Ascending aorta (tissue), 2 donors: ENCODE data around the gene C1QTNF8. TPM values are rescaled to one million over a fixed set of nuclear protein-coding genes. Genes with fewer than 3 reads are reported as not detected.

ENCODE experiments used
- DNase-seq, 2 donors: peaks; one replicate each; pipeline ENCODE4 v3.0.0-alpha.2; 2019; ENCODE audit warnings: low spot score in 2 of 2
- H3K27ac ChIP-seq, 2 donors: fragments of 200-600 bp; sonication (generic); one replicate each; pipeline ENCODE4 v1.5.1; 2016 to 2017; ENCODE audit warnings: mild to moderate bottlenecking in 1 of 2
- H3K27me3 ChIP-seq: fragments of 200-600 bp; sonication (generic); one replicate; pipeline ENCODE4 v1.5.1; 2017
- H3K36me3 ChIP-seq, 2 donors: fragments of 200-600 bp; sonication (generic); one replicate each; pipeline ENCODE4 v1.5.1; 2016
- H3K4me1 ChIP-seq, 2 donors: fragments of 200-600 bp; sonication (generic); one replicate each; pipeline ENCODE4 v1.5.1; 2016 to 2017; ENCODE audit warnings: mild to moderate bottlenecking in 1 of 2
- H3K4me3 ChIP-seq, 2 donors: fragments of 200-600 bp; sonication (generic); one replicate each; pipeline ENCODE4 v1.5.1; 2016 to 2017; ENCODE audit warnings: mild to moderate bottlenecking in 1 of 2
- H3K9me3 ChIP-seq, 2 donors: fragments of 200-600 bp; sonication (generic); one replicate each; pipeline ENCODE4 v1.5.1; 2016
- intact Hi-C: fragments of 100-400 bp; cut with DNase I; formaldehyde crosslinking; loops from one replicate; pipeline ENCODE4 v1.15.1; 2023
- total RNA-seq: library from RNA; depleted of rRNA; stranded (reverse); fragments of >200 nt; gene quantifications from one replicate; pipeline ENCODE4 v1.1.0, GENCODE V29; 2016
- TF ChIP-seq, protein P1 (sequence below), 3 experiments: fragments of 200-600 bp in 2 of 3; fragments of 450-650 bp in 1 of 3; sonication (generic) in 2 of 3; IDR thresholded peaks; one replicate each; pipeline ENCODE4 v1.5.1; 2016 to 2019; ENCODE audit warnings: antibody characterized with exemption in 3 of 3, mild to moderate bottlenecking in 1 of 3, moderate library complexity in 1 of 3

Gene C1QTNF8
- total RNA-seq, 1 donor from 2014 or later: not detected

DNA sequence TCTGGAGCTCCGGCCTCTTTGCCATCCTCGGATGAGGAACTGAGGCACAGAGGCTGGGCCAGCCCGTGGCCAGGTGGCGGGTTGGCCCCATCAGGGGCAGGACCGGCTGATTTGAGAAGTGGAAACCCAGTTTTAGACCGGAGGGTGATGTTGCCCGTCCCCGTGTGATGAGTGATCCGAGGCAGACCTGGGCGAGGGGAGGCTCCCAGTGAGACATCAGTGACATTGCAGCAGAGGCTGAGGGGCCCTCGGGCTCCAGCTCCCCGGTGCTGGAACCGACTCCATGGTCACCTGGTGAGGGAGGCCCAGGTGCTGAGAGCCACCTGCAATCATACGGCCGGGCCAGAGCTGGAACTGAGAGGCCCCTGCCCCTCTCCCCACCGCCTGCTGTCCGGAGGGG, 30.0 kb upstream of the C1QTNF8 start:
- H3K27ac ChIP-seq: no peak overlapping the region
- no peaks in the 10 kb centered on the region for H3K4me1 ChIP-seq
- TF ChIP-seq, protein P1, sequence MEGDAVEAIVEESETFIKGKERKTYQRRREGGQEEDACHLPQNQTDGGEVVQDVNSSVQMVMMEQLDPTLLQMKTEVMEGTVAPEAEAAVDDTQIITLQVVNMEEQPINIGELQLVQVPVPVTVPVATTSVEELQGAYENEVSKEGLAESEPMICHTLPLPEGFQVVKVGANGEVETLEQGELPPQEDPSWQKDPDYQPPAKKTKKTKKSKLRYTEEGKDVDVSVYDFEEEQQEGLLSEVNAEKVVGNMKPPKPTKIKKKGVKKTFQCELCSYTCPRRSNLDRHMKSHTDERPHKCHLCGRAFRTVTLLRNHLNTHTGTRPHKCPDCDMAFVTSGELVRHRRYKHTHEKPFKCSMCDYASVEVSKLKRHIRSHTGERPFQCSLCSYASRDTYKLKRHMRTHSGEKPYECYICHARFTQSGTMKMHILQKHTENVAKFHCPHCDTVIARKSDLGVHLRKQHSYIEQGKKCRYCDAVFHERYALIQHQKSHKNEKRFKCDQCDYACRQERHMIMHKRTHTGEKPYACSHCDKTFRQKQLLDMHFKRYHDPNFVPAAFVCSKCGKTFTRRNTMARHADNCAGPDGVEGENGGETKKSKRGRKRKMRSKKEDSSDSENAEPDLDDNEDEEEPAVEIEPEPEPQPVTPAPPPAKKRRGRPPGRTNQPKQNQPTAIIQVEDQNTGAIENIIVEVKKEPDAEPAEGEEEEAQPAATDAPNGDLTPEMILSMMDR (IDR thresholded peaks at IDR 0.05): no peak
- no peak for DNase-seq
- no peaks in the 10 kb centered on the region for H3K27me3 ChIP-seq
- no peaks in the 10 kb centered on the region for H3K36me3 ChIP-seq
- H3K4me3 ChIP-seq: no peak overlapping the region
- intact Hi-C loops: no loop called here
- H3K9me3 ChIP-seq: no peaks in the 10 kb centered on the region

DNA sequence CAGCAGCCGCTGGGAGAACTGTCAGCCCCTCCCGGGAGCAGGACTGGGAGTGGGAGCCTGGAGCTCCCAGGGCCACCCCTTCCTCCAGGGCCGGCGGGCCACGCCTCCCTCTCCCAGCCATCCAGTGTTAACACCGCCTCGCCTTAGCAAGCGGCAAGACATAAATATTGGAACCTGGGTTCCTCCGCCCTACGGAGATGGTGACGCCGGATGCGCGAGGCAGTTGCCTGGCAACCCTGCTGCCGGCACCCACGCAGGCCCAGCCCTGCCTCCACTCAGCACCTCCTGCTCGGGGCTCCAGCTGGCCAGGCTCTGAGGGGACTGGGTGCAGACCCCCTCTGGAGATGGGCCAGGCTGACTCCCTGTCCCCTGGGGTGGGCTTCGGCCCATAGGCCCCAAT, 29.4 kb upstream of the C1QTNF8 start:
- no peaks in the 10 kb centered on the region for H3K27me3 ChIP-seq

DNA sequence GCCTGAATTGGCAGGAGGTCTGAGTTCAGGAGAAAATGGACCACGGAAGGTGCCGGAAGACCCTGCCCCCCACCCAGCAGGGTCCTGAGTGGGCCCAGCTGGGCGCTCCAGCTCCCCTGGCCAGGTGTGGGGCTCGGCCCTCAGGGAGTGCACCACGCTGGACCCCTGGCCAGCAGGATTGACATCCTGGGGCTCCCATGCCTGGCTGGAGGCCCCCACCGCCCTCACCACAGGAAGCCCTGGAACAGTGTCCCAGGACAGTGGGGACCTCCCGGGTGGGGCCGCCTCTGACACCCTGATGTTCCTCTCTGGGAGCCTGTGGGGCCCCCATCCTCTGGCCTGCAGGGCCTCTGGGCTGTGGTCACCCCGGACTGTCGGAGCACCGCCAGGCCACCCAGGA, 28.8 kb upstream of the C1QTNF8 start:
- no peak for DNase-seq
- Histone ChIP-seq H3K9me3 (no peaks in the 10 kb centered on the region), H3K36me3 (no peaks in the 10 kb centered on the region), H3K27me3 (no peaks in the 10 kb centered on the region), H3K27ac (no peak overlapping the region), H3K4me3 (no peak overlapping the region), H3K4me1 (no peaks in the 10 kb centered on the region)
- TF ChIP-seq, protein P1 (IDR thresholded peaks at IDR 0.05): no peak
- intact Hi-C loops: no loop called here

More for the DNA sequence above, 29.4 kb upstream of the C1QTNF8 start:
- H3K27ac ChIP-seq: no peak overlapping the region
- H3K9me3 ChIP-seq: no peaks in the 10 kb centered on the region
- no peak for DNase-seq
- no peaks in the 10 kb centered on the region for H3K4me1 ChIP-seq
- TF ChIP-seq, protein P1 (IDR thresholded peaks at IDR 0.05): no peak
- no peak overlapping the region for H3K4me3 ChIP-seq
- H3K36me3 ChIP-seq: no peaks in the 10 kb centered on the region
- intact Hi-C loops: no loop called here

DNA sequence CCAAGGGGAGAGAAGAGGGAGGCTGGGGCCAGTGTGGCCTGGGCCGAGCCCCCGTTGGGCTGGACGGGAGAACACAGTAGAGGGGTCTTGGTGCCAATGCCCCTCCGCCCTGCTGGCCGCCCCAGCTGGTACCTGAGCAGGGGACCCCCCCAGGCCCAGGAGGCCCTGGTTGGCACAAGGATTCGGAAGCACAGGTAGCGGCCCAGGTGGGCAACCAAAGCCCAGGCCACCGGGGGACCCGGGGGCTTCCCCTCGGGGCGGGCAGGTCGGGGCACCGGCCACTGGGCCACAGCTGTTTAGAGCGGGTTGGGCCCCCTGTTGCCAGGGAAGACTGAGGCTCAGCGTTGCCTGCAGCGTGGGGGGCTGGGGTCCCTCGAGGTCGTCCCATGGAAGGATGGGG, 28.2 kb upstream of the C1QTNF8 start:
- Histone ChIP-seq H3K27ac (no peak overlapping the region), H3K4me1 (no peaks in the 10 kb centered on the region), H3K36me3 (no peaks in the 10 kb centered on the region), H3K27me3 (no peaks in the 10 kb centered on the region), H3K9me3 (no peaks in the 10 kb centered on the region), H3K4me3 (no peak overlapping the region)
- TF ChIP-seq, protein P1 (IDR thresholded peaks at IDR 0.05): no peak
- no peak for DNase-seq
- intact Hi-C loops: no loop called here

DNA sequence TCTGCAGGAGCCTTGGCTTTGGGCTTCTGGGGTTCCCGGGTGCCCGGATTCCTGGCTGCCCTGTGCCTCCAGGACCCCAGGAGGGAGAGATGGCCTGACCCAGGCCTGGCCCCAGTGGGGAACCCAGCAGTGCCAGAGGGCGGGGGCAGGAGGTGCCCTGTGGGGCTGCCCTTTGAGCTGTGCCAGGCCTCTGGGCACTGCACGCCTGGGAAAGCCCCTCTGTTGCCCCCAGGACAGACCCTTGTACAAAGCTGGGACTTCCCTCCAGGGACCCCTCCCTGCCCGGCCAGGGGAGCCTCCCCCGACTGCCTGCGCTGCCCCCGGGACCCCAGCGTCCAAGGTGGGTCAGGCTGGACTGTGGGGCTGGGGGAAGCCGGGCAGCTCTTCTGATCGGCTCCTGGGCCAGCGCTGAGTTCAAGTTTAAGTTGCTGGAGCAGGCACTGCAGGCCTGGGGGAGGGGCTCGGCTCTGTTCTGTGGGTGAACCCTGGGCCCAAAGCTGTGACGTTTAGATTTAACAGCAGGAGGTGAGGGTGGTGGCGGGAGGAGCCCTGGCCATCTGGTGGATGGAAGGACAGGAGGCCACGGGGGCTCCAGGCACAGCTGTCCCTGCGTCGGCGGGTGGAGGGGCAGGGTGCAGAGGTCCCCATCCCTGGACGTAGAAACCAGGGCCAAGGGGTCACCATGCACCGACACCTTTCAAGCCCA, 27.6 kb upstream of the C1QTNF8 start:
- intact Hi-C loops: no loop called here
- Histone ChIP-seq H3K36me3 (no peaks in the 10 kb centered on the region), H3K4me1 (no peaks in the 10 kb centered on the region), H3K9me3 (no peaks in the 10 kb centered on the region), H3K4me3 (no peak overlapping the region), H3K27ac (no peak overlapping the region), H3K27me3 (no peaks in the 10 kb centered on the region)
- TF ChIP-seq, protein P1 (IDR thresholded peaks at IDR 0.05): no peak
- DNase-seq: no peak

DNA sequence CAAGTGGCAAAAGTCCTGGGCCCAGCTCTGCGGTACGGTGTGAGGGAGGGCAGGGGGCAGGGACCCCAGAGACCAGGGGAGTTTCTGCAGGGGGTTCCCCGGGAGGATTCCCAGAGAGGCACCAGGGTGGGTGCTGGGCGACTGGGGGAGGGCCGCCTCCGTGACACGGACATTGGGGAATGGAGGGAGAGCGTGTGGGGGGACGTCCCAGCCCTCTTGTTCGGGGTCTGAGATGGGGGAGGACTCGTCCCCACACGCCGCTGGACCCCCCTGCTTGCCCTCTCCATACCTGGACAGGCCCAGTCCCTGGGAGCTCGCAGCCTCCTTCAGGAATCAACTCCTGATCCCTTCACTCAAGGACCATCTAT, 26.3 kb upstream of the C1QTNF8 start:
- no peaks in the 10 kb centered on the region for H3K4me1 ChIP-seq
- H3K27ac ChIP-seq: no peak overlapping the region
- H3K4me3 ChIP-seq: no peak overlapping the region
- no peak for DNase-seq
- TF ChIP-seq, protein P1 (IDR thresholded peaks at IDR 0.05): no peak
- no peaks in the 10 kb centered on the region for H3K27me3 ChIP-seq
- no peaks in the 10 kb centered on the region for H3K36me3 ChIP-seq
- H3K9me3 ChIP-seq: no peaks in the 10 kb centered on the region
- intact Hi-C loops: no loop called here
